H1 (cell line): Measurements from ENCODE around the gene MYO5B. TPM values are rescaled to one million over a fixed set of nuclear protein-coding genes. Genes with fewer than 3 reads are reported as not detected.
"Not testable (repeated sequence)": the region's sequence is repeated elsewhere in the genome, so short reads cannot be mapped to it uniquely, and the experiment has no call there.

Source experiments
- CTCF ChIA-PET: fragments of 300-600 bp; sonication (Branson Sonifier 250); formaldehyde crosslinking; loops from one replicate; lab custom pipeline; 2021; ENCODE audit not compliant: partially characterized antibody; lab: Charles Lee
- POLR2A ChIA-PET: fragments of 300-600 bp; sonication (Branson Sonifier 250); formaldehyde crosslinking; loops from one replicate; lab custom pipeline; 2021; ENCODE audit warnings: inconsistent platforms; ENCODE audit not compliant: partially characterized antibody; lab: Charles Lee
- DNase-seq, 2 experiments: peaks; one replicate each; pipeline versions ENCODE4 v3.0.0 to v3.0.0-alpha.2; 2010 to 2022; ENCODE audit warnings: low spot score in 2 of 2, low read depth in 1 of 2, mixed read lengths in 1 of 2
- FAIRE-seq: peaks from 2 replicates; lab custom pipeline; 2011; peaks lifted over from hg19 to GRCh38; lab: Jason Lieb, UNC
- H2AFZ ChIP-seq: 2 replicates; pipeline ENCODE4 v1.8.1; 2012; ENCODE audit warnings: low read length, inconsistent platforms
- H2AK5ac ChIP-seq: 2 replicates; pipeline ENCODE4 v1.6.1; 2013; ENCODE audit warnings: low read depth, low read length
- H2BK120ac ChIP-seq: replicated peaks from 2 replicates; pipeline ENCODE3; 2013; ENCODE audit warnings: low read depth, low read length, inconsistent platforms
- H2BK12ac ChIP-seq: 2 replicates; pipeline ENCODE4 v1.6.1; 2013; ENCODE audit warnings: low read depth, low read length
- H2BK15ac ChIP-seq: 2 replicates; pipeline ENCODE4 v1.6.1; 2013; ENCODE audit warnings: low read length
- H2BK20ac ChIP-seq: 2 replicates; pipeline ENCODE4 v1.6.1; 2013; ENCODE audit warnings: low read length
- H2BK5ac ChIP-seq: 2 replicates; pipeline ENCODE4 v1.6.1; 2013; ENCODE audit warnings: low read depth, low read length
- H3K14ac ChIP-seq: 2 replicates; pipeline ENCODE4 v1.6.1; 2013; ENCODE audit warnings: inconsistent platforms; ENCODE audit not compliant: insufficient read length
- H3K18ac ChIP-seq: 2 replicates; pipeline ENCODE4 v1.6.1; 2013; ENCODE audit warnings: low read length; ENCODE audit errors: extremely low read depth
- H3K23ac ChIP-seq: 2 replicates; pipeline ENCODE4 v1.6.1; 2013; ENCODE audit warnings: inconsistent platforms; ENCODE audit not compliant: insufficient read length
- H3K23me2 ChIP-seq: 2 replicates; pipeline ENCODE4 v1.6.1; 2013; ENCODE audit warnings: low read depth, low read length
- H3K27ac ChIP-seq: 2 replicates; pipeline ENCODE4 v1.6.1; 2011; ENCODE audit warnings: low read depth, low read length, inconsistent platforms
- H3K27me3 ChIP-seq, 4 experiments: replicated peaks in 1 of 4; 1 replicate in 1 of 4; 2 replicates in 3 of 4; pipeline versions ENCODE4 v1.6.1 to v1.8.1; 2011 to 2013; ENCODE audit warnings: low read length in 3 of 4, mild to moderate bottlenecking in 3 of 4, inconsistent platforms in 2 of 4, mixed read lengths in 2 of 4, moderate library complexity in 1 of 4; ENCODE audit not compliant: control insufficient read depth in 3 of 4, insufficient read depth in 3 of 4; ENCODE audit errors: extremely low read depth in 1 of 4
- H3K36me3 ChIP-seq, 4 experiments: 2 replicates each; pipeline versions ENCODE4 v1.6.1 to v1.8.1; 2011 to 2013; ENCODE audit warnings: mild to moderate bottlenecking in 4 of 4, low read length in 3 of 4, moderate library complexity in 2 of 4, control low read depth in 1 of 4, inconsistent platforms in 1 of 4; ENCODE audit not compliant: insufficient read depth in 4 of 4, control insufficient read depth in 2 of 4
- H3K4ac ChIP-seq: replicated peaks from 2 replicates; pipeline ENCODE3; 2013; ENCODE audit warnings: low read length, low read depth, mixed read lengths, inconsistent platforms; ENCODE audit not compliant: insufficient read length
- H3K4me1 ChIP-seq, 4 experiments: replicated peaks in 1 of 4; 1 replicate in 1 of 4; 2 replicates in 3 of 4; pipeline versions ENCODE4 v1.6.1 to v1.8.1; 2011 to 2013; ENCODE audit warnings: low read length in 3 of 4, inconsistent platforms in 2 of 4, mixed read lengths in 1 of 4; ENCODE audit not compliant: insufficient read depth in 4 of 4, control insufficient read depth in 3 of 4
- H3K4me2 ChIP-seq, 2 experiments: 2 replicates each; pipeline versions ENCODE4 v1.6.1 to v1.8.1; 2011 to 2013; ENCODE audit warnings: low read depth in 2 of 2, low read length in 2 of 2, control low read depth in 1 of 2, inconsistent platforms in 1 of 2, mild to moderate bottlenecking in 1 of 2; ENCODE audit not compliant: insufficient read depth in 1 of 2
- H3K4me3 ChIP-seq, 4 experiments: fragments of 200-600, 300-600 bp in 1 of 4; sonication (generic), shearing (Covaris generic), sonication (Bioruptor Twin) in 1 of 4; 2 replicates each; pipeline versions ENCODE4 v1.5.1 to v1.8.1; 2011 to 2016; ENCODE audit warnings: low read length in 4 of 4, low read depth in 3 of 4, control low read depth in 2 of 4, inconsistent platforms in 2 of 4, mild to moderate bottlenecking in 2 of 4, mixed read lengths in 1 of 4, moderate library complexity in 1 of 4; ENCODE audit not compliant: insufficient read depth in 2 of 4; ENCODE audit errors: extremely low read depth in 1 of 4
- H3K56ac ChIP-seq: replicated peaks from 2 replicates; pipeline ENCODE3; 2013; ENCODE audit warnings: low read depth, mild to moderate bottlenecking, mixed read lengths, low read length, inconsistent platforms; ENCODE audit not compliant: insufficient read length
- H3K79me1 ChIP-seq: 2 replicates; pipeline ENCODE4 v1.6.1; 2013; ENCODE audit warnings: low read depth, low read length, control low read depth
- H3K79me2 ChIP-seq, 2 experiments: 2 replicates each; pipeline versions ENCODE4 v1.6.1 to v1.8.1; 2012 to 2013; ENCODE audit warnings: low read length in 2 of 2, mild to moderate bottlenecking in 2 of 2, inconsistent platforms in 1 of 2; ENCODE audit not compliant: insufficient read depth in 2 of 2, control insufficient read depth in 1 of 2
- H3K9ac ChIP-seq, 4 experiments: replicated peaks in 1 of 4; 1 replicate in 1 of 4; 2 replicates in 3 of 4; pipeline versions ENCODE4 v1.6.1 to v1.8.1; 2011 to 2013; ENCODE audit warnings: low read depth in 3 of 4, low read length in 3 of 4, control low read depth in 2 of 4, mild to moderate bottlenecking in 2 of 4, moderate library complexity in 2 of 4, inconsistent platforms in 1 of 4; ENCODE audit errors: extremely low read depth in 1 of 4
- H3K9me3 ChIP-seq, 2 experiments: 2 replicates each; pipeline versions ENCODE4 v1.6.1 to v1.8.1; 2012 to 2013; ENCODE audit warnings: mild to moderate bottlenecking in 2 of 2, moderate library complexity in 2 of 2, control low read depth in 1 of 2, inconsistent platforms in 1 of 2, low read depth in 1 of 2, low read length in 1 of 2, mixed read lengths in 1 of 2; ENCODE audit not compliant: insufficient read depth in 2 of 2
- H4K20me1 ChIP-seq, 2 experiments: replicated peaks in 1 of 2; 2 replicates each; pipeline versions ENCODE3 to v1.8.1; 2011 to 2013; ENCODE audit warnings: inconsistent platforms in 2 of 2, low read length in 2 of 2, mild to moderate bottlenecking in 1 of 2; ENCODE audit not compliant: insufficient read depth in 2 of 2, control insufficient read depth in 1 of 2
- H4K5ac ChIP-seq: 2 replicates; pipeline ENCODE4 v1.6.1; 2013; ENCODE audit warnings: low read length, low read depth, mixed read lengths, inconsistent platforms; ENCODE audit not compliant: insufficient read length
- H4K8ac ChIP-seq: 2 replicates; pipeline ENCODE4 v1.8.0; 2013; ENCODE audit warnings: mild to moderate bottlenecking, moderate library complexity, low read length, inconsistent platforms; ENCODE audit not compliant: insufficient read depth; ENCODE audit errors: extremely low read depth
- H4K91ac ChIP-seq: replicated peaks from 2 replicates; pipeline ENCODE3; 2013; ENCODE audit warnings: low read length, mixed read lengths, inconsistent platforms; ENCODE audit not compliant: insufficient read length
- WGBS, 2 experiments: shearing (Covaris generic) in 1 of 2; methylation state at CpG; one replicate each; pipeline versions ENCODE4 v1.1.6 to v1.1.7; 2013 to 2015; ENCODE audit warnings: low lambda C conversion rate in 2 of 2, mixed read lengths in 2 of 2, inconsistent platforms in 1 of 2, low coverage in 1 of 2, missing lambda C conversion rate in 1 of 2; ENCODE audit not compliant: insufficient replicate concordance in 2 of 2, insufficient coverage in 1 of 2, insufficient read length in 1 of 2; ENCODE audit errors: extremely low coverage in 1 of 2, missing lambda C conversion rate in 1 of 2; 5-methylcytosine and 5-hydroxymethylcytosine counted together
- polyA plus RNA-seq, 7 experiments: library from polyadenylated mRNA; depleted of rRNA in 3 of 7; stranded (reverse) in 5 of 7; unstranded in 2 of 7; fragments of >200 nt in 5 of 7; fragments of 200-250 nt in 2 of 7; gene quantifications; 1 replicate in 5 of 7; 2 replicates in 1 of 7; 4 replicates in 1 of 7; pipeline versions ENCODE4 v1.2.1 to v1.2.3, GENCODE V29; 2011 to 2013; ENCODE audit warnings: missing spikeins in 2 of 7, mixed read lengths in 2 of 7
- total RNA-seq: library from RNA; stranded (reverse); fragmentation: NEBNext Ultra II Directional; extraction: Animal tissue kit (Norgen Biotek cat#: 25700); gene quantifications from 2 replicates; pipeline ENCODE4 v1.2.1, GENCODE V29; 2021

MYO5B gene
- total and polyA plus RNA-seq, 2 of the 8 experiments (the other 6 are each of a cell fraction or from before 2014, with no cell fraction given): 6.4 to 7.7 TPM

DNA sequence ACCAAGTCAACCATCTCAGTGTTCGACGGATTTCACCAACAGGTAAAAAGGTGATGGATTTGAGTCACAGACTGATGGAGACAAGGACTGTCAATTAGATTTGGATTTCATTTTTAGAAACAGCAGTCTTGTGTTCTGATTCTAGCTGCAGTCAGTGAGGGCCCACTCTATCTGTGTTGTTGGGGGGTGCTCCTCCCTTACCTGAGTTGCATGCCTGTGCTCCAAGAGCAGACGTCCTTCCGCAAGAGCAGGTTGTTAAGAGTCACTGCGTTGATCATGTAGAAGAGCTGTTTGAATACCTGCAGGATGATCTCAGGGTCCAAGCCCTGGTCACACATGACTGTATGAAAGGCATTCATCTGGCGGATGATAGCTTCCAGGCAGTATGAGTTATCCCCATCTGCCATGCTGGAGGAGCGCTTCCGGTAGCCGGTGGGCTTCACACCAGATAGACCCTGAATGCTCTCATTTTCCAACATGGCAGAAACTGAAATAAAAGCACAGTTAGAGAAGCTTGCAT lies 357.6 kb downstream of the MYO5B start:
- not testable (repeated sequence) for FAIRE-seq
- CTCF ChIA-PET: interaction anchor here (0.7 to 1.6 kb wide), 4 partner anchors 21 to 223 kb away, joined by 3 read pairs; no protein-coding TSS in a partner anchor
- WGBS, 2 experiments: 94% methylated on average over 9 of the region's 9 CpGs; no CpG with 5 or more reads in 1 of the 2 experiments

More for the DNA sequence above, 357.6 kb downstream of the MYO5B start:
- POLR2A ChIA-PET, H2BK15ac ChIP-seq, H2BK12ac ChIP-seq, H3K79me2 ChIP-seq, H4K20me1 ChIP-seq, H3K23ac ChIP-seq, H3K27me3 ChIP-seq, H2BK5ac ChIP-seq, H3K4me3 ChIP-seq, H2BK20ac ChIP-seq, H4K91ac ChIP-seq, H3K14ac ChIP-seq, H3K79me1 ChIP-seq, H3K56ac ChIP-seq, H3K27ac ChIP-seq, H3K4ac ChIP-seq, H3K4me2 ChIP-seq, H3K4me1 ChIP-seq, H4K5ac ChIP-seq, H3K9me3 ChIP-seq, DNase-seq, H3K9ac ChIP-seq, H3K18ac ChIP-seq, H2BK120ac ChIP-seq, H3K36me3 ChIP-seq, H2AK5ac ChIP-seq, H2AFZ ChIP-seq, H3K23me2 ChIP-seq, H4K8ac ChIP-seq: not testable (repeated sequence)
